Right ventricle myocardium superior (tissue), 1 donor: Measurements from ENCODE around the gene RCC1. TPM values are rescaled to one million over a fixed set of nuclear protein-coding genes. Genes with fewer than 3 reads are reported as not detected.
"Not testable (repeated sequence)": the region's sequence is repeated elsewhere in the genome, so short reads cannot be mapped to it uniquely, and the experiment has no call there.

Experiments
- ATAC-seq: fragments of 200-7000 bp; cut with Tn5 transposase; one replicate; pipeline ENCODE4 v1.9.1; 2020; ENCODE audit warnings: mild to moderate bottlenecking; ENCODE audit not compliant: poor library complexity
- DNase-seq: peaks from one replicate; pipeline ENCODE4 v3.0.0-alpha.2; 2020
- intact Hi-C: fragments of 100-400 bp; cut with DNase I; formaldehyde crosslinking; loops from one replicate; pipeline ENCODE4 v1.11.2; 2022
- total RNA-seq: library from RNA; stranded (reverse); fragmentation: NEBNext Ultra II Directional; extraction: Animal tissue kit (Norgen Biotek cat#: 25700); gene quantifications from one replicate; pipeline ENCODE4 v1.2.1, GENCODE V29; 2021
- donor health status: DM: no; HTN: yes; CAD: no; lungs with severe emphysema.

The RCC1 gene
- total RNA-seq, 1 donor from 2014 or later = 8.1 TPM

DNA sequence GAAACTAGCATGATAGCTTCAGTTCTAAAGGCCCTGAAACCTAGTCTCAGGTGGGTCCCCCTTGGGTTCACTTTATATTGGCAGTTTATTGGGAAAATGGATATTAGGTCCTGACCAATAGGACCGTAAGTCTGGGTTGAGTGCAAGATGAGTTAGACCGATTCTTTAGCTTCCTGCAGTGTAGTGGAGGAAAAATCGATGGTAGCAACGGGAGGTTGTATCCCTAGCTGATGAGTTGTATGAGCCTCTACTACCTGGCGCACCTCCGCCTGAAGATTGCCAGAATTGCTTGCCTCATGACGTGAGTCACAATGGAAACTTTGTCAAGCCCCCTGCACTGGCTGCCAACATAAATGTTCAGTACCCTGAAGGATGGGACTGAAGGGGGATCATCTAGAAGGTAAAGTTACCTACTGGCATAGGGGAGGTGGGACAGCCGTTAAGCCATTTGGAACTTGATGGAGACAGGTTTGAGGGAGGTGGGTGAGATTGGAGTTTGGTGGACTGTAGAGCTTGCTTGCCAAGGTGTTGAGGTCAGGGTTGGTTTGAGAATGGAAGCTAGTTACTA is 3.9 kb downstream of the RCC1 start:
- DNase-seq (no peak), ATAC-seq (no peak)
- intact Hi-C loops = loop anchor here (10.0 kb wide), 1 partner anchor 95 kb away; no protein-coding TSS in a partner anchor

GRCh38 chr1:28510273-28510969 is 4.6 kb downstream of the RCC1 start:
- ATAC-seq = no peak
- intact Hi-C loops = loop anchor here (10.0 kb wide), 1 partner anchor 94 kb away; no protein-coding TSS in a partner anchor
- no peak for DNase-seq

GRCh38 chr1:28510970-28511440 is 5.2 kb downstream of the RCC1 start:
- no peak for DNase-seq
- intact Hi-C loops = loop anchor here (10.0 kb wide), 1 partner anchor 94 kb away; no protein-coding TSS in a partner anchor
- no peak for ATAC-seq

- DNase-seq (no peak), ATAC-seq (no peak)
- intact Hi-C loops = loop anchor here (10.0 kb wide), 1 partner anchor 93 kb away; no protein-coding TSS in a partner anchor
Measured at GRCh38 chr1:28512058-28512611, 6.3 kb downstream of the RCC1 start.

DNA sequence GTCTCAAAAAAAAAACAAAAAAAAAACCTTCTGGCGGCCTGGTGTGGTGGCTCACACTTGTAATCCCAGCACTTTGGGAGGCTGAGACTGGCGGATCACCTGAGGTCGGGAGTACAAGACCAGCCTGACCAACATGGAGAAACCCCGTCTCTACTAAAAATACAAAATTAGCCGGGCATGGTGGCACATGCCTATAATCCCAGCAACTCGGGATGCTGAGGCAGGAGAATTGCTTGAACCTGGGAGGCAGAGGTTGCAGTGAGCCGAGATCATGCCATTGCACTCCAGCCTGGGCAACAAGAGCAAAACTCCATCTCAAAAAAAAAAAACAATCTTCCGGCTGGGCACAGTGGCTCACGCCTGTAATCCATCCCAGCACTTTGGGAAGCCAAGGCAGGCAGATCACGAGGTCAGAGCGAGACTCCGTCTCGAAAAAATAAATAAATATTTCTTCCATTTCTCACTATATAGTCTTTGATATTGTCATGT is 8.6 kb downstream of the RCC1 start:
- DNase-seq, ATAC-seq: not testable (repeated sequence)
- intact Hi-C loops = loop anchor here (10.0 kb wide), 1 partner anchor 90 kb away; no protein-coding TSS in a partner anchor

DNA sequence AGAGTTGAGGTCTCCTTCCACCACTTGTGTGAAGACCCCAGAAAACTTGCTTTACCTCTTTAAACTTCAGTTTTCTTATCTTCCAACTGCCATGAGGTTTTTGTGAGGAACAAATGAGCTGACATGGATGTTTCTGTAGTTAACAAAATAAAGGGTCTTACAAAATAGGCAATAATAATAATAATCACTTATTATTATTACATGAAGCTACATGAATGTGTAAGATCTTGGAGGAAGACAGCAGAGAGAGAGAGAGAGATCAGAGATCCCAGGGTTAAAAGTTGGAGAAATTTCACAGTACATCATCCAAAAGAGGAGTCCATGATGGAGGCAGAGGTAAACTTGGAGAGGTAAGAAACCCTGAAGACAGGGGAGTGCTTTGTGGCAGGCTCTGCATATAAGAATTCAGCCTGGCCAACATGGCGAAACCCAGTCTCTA is 10.7 kb downstream of the RCC1 start:
- DNase-seq (no peak), ATAC-seq (no peak)
- intact Hi-C loops = loop anchor here (5.0 to 10.0 kb wide), 2 partner anchors 88 to 361 kb away; no protein-coding TSS in a partner anchor

DNA sequence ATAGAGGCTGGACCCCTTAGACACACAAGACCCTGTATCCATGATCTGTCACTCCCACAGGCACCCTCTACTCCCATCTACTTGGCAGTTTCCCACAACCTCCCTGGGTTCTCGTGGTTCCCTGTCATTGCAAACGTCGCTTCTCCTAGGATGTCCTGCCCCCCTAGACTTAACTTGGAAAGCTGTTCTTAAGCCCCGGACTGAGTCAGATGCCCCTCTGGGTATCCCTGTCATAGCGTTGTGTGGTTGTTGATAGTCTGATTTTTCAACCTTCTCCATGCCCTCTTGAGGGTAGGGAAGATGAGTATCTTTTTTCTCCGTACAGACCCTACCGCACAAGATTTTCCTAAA is 11.8 kb downstream of the RCC1 start:
- ATAC-seq (peak; percentile 12), DNase-seq (no peak)
- intact Hi-C loops = loop anchor here (5.0 to 10.0 kb wide), 2 partner anchors 87 to 360 kb away; no protein-coding TSS in a partner anchor

DNA sequence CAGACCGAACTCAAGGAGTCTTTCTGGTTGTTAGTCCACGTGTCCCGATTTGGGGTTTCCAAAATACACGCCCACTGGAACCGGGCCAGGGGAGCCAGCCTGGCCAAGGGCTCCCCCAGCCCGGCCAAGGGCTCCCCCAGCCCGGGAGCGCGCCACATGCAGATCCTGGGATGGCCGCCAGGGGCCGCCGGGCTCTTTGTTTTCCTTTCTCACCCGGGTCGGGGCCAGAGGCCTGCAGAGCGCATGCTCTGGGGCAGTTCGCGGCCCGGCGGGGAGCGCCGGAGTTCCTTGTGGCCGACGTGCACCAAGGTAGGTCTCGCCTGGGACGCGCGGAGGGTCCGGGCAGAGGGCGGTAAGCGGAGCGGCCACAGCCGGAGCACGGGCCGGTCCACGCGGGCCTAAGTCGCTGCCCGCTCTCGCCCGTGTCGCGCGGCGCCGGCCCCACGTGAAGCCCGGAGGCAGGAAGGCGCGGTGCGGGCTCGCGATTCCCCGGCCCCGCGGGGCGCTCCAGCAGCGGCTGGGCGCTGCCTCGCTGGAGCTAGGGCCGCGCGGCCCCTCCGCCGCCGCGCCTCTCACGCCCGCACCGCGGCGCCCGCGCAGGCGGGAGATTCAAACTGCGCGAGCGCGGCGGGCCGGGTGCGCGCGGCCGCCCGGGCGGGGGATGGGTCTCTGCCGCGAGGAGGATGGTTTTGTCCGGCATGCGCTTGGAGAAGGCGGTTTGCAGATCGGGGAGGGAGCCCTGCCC is 12.3 kb downstream of the RCC1 start:
- intact Hi-C loops = loop anchor here (5.0 to 10.0 kb wide), 2 partner anchors 87 to 359 kb away; no protein-coding TSS in a partner anchor
- ATAC-seq = peak; percentile 97
- peak; percentile 96 for DNase-seq

DNA sequence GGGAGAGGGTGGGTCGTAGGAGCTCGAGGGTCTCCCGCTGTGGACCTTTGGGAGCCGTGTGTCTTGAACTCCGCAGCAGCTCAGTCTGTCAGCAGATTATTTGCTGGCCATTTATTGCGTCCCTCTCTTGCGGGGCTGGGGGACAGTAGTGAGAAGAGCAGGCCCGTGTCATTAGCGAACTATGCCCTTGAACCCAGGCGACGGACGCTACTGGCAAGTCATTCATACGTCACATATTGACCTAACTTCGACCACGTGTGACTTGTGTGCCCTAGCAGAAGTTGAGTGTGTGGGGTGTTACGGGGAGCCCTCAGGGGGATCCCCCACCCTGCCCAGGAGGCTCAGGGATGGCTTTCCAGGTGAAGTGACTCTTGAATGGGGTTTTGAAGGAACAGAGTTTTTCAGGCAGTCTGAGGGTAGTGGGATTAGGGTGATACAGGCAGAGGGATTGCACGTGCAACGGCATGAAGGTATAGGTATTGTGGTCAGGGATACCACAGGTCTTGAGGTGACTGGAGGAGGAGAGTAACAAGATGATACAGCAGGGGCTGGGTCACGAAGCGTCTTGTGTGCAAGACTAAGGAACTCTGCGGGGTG is 13.0 kb downstream of the RCC1 start:
- no peak for ATAC-seq
- DNase-seq = no peak
- intact Hi-C loops = loop anchor here (5.0 to 10.0 kb wide), 2 partner anchors 86 to 358 kb away; no protein-coding TSS in a partner anchor

GRCh38 chr1:28519946-28520725 is 14.3 kb downstream of the RCC1 start:
- ATAC-seq (no peak), DNase-seq (no peak)
- intact Hi-C loops = loop anchor here (5.0 to 10.0 kb wide), 2 partner anchors 85 to 357 kb away; no protein-coding TSS in a partner anchor

- ATAC-seq, DNase-seq, intact Hi-C loops: not testable (repeated sequence)
Measured at GRCh38 chr1:28520796-28521195, 15.0 kb downstream of the RCC1 start.

- no peak for ATAC-seq
- intact Hi-C loops = no loop called here
- no peak for DNase-seq
Measured at GRCh38 chr1:28521502-28522164, 15.8 kb downstream of the RCC1 start.

- ATAC-seq, DNase-seq, intact Hi-C loops: not testable (repeated sequence)
Measured at GRCh38 chr1:28522537-28522936, 16.7 kb downstream of the RCC1 start.

- intact Hi-C loops, ATAC-seq, DNase-seq: not testable (repeated sequence)
Measured at GRCh38 chr1:28525002-28525642, 19.3 kb downstream of the RCC1 start.

GRCh38 chr1:28526886-28527285 is 21.0 kb downstream of the RCC1 start:
- ATAC-seq (no peak), DNase-seq (no peak)
- intact Hi-C loops = no loop called here

- DNase-seq = no peak
Measured at GRCh38 chr1:28530456-28530855, 24.6 kb downstream of the RCC1 start.

More at GRCh38 chr1:28530456-28530855, 24.6 kb downstream of the RCC1 start:
- no peak for ATAC-seq
- intact Hi-C loops = no loop called here
